Vagina (tissue), 2 donors: ENCODE results near the gene ADAMTSL1.

Source experiments
- CTCF ChIP-seq, 3 experiments: fragments of 450-650 bp in 2 of 3; fragments of 200-600 bp in 1 of 3; sonication (generic) in 1 of 3; IDR thresholded peaks; one replicate each; pipeline ENCODE4 v1.5.1; 2017 to 2019; ENCODE audit warnings: antibody characterized with exemption in 3 of 3, mild to moderate bottlenecking in 2 of 3, moderate library complexity in 2 of 3
- POLR2A ChIP-seq, 2 donors: fragments of 450-650 bp; IDR thresholded peaks; one replicate each; pipeline ENCODE4 v1.6.1; 2017; ENCODE audit warnings: antibody characterized with exemption in 2 of 2, mild to moderate bottlenecking in 2 of 2, moderate library complexity in 2 of 2

- TF ChIP-seq CTCF (IDR thresholded peaks at IDR 0.05): no peak
- TF ChIP-seq POLR2A (IDR thresholded peaks at IDR 0.05): no peak
These were observed 6.3 kb upstream of the ADAMTSL1 start for GRCh38 chr9:18467696-18468095.
